AG04449 (cell line): ENCODE data around the gene METTL15.
A peak's percentile ranks its signal among the peaks of the same experiment; 100 is the strongest.

Source experiments
- CTCF ChIA-PET: fragments of 350-600 bp; formaldehyde crosslinking; extraction: SDS; loops from one replicate; lab custom pipeline; 2021; ENCODE audit warnings: antibody characterized with exemption; lab: Yijun Ruan, JAX
- POLR2A ChIA-PET: fragments of 400-600, 350-600 bp; formaldehyde crosslinking; extraction: SDS; loops from one replicate; lab custom pipeline; 2020; ENCODE audit warnings: antibody characterized with exemption, inconsistent platforms; lab: Yijun Ruan, JAX
- DNase-seq: peaks from one replicate; pipeline ENCODE4 v3.0.0-alpha.2; 2010; ENCODE audit warnings: low read depth, low spot score
- H3K4me3 ChIP-seq: 2 replicates; pipeline ENCODE4 v1.5.1; 2011; ENCODE audit warnings: low read depth, mild to moderate bottlenecking, control low read depth, low read length
- CTCF ChIP-seq: IDR thresholded peaks from one replicate; pipeline ENCODE4 v1.5.1; 2011; ENCODE audit warnings: mild to moderate bottlenecking, moderate library complexity, low read length, control low read depth, inconsistent platforms; ENCODE audit not compliant: insufficient read depth; ENCODE audit errors: missing control alignments

METTL15 gene

GRCh38 chr11:28339488-28339887 is 231.3 kb downstream of the METTL15 start:
- DNase-seq: no peak
- CTCF ChIA-PET: interaction anchor here (0.9 kb wide), 1 partner anchor 640 kb away, joined by 3 read pairs; no protein-coding TSS in a partner anchor
- TF ChIP-seq CTCF: no peak
- POLR2A ChIA-PET: no interaction called here
- no peak overlapping the region for H3K4me3 ChIP-seq

DNA sequence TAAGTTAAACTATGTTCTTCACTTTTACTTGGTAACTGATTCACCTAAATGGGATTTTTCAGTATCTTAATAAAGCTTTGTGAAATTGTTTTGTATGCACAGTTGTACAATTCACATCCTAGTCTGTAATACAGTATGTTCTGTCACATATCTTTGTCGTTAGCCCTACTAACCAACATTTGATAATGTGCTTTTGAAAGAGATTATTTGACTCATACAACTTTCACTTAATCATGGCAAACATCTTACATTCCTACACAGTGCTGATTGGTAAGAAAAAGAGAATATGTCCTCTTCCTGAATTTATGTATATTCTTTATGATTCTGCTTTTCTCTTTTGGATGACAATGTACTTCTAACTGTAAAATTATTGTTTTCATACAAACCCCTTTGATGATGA is 234.5 kb downstream of the METTL15 start:
- no peak for TF ChIP-seq CTCF
- H3K4me3 ChIP-seq: no peak overlapping the region
- ChIA-PET POLR2A (no interaction called here), CTCF (interaction anchor here (0.6 kb wide), 1 partner anchor 618 kb away, joined by 3 read pairs; no protein-coding TSS in a partner anchor)
- DNase-seq: no peak

GRCh38 chr11:28343304-28344233 is 235.4 kb downstream of the METTL15 start:
- peak; percentile 42 for DNase-seq
- TF ChIP-seq CTCF: no peak
- ChIA-PET POLR2A (no interaction called here), CTCF (interaction anchor here (0.6 kb wide), 1 partner anchor 725 kb away, joined by 3 read pairs; no protein-coding TSS in a partner anchor)
- H3K4me3 ChIP-seq: no peak overlapping the region

- no peak for DNase-seq
- no peak for TF ChIP-seq CTCF
- POLR2A ChIA-PET: no interaction called here
- no peak overlapping the region for H3K4me3 ChIP-seq
- CTCF ChIA-PET: no interaction called here
Observed at GRCh38 chr11:28346209-28346608, 238.0 kb downstream of the METTL15 start.

- no peak overlapping the region for H3K4me3 ChIP-seq
- no peak for TF ChIP-seq CTCF
- no peak for DNase-seq
- CTCF ChIA-PET: no interaction called here
- POLR2A ChIA-PET: no interaction called here
Observed at GRCh38 chr11:28346721-28347120, 238.5 kb downstream of the METTL15 start.

GRCh38 chr11:28347371-28347770 is 239.2 kb downstream of the METTL15 start:
- TF ChIP-seq CTCF: no peak
- ChIA-PET POLR2A (no interaction called here), CTCF (no interaction called here)
- no peak for DNase-seq
- no peak overlapping the region for H3K4me3 ChIP-seq
